ENCODE measurements around the gene STRIP1.

Gene STRIP1

DNA sequence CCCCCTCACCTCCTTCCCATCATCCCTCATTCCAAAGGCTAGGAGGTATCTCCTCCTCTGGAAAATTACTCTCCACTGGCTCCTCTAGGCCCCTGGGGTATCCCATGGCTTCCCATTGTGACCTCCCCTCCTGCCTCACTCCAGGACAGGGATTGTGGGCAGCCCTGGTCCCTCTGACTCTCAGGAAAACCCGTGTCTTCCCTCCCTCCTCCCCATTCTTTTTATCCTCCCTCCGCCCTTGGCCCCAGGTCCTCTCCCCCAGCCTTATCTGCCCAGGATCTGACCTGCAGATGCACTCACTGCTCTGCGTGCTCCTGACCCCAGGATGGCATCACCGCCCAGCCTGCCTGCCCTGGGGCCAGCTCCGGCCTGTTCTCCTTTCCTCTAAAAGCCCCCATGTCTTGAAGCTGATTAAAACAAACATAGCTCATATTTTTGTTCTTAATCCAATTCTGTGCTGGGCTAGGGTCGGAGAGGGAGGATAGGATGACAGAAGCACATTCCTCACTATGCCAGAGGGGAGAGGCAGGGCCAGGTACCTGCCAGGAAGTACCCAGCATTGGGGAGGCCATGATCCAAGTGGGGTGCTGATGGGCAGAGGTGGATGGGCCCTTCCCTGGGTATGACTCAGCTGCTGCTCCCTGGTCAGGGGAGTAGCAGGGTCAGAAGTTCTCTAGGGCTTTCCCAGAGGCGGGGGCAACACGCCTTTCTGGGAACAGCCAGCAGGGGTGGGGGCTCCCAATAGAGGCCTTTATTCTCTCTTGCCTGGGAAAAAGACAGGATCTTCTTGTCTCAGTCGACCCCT is 64.0 kb downstream of the STRIP1 start:
- DNase-seq, result no peak

GRCh38 chr1:110100335-110100734 is 65.9 kb downstream of the STRIP1 start:
- no peak for DNase-seq

GRCh38 chr1:110102081-110102480 is 67.7 kb downstream of the STRIP1 start:
- DNase-seq, result no peak
